Suprapubic skin (tissue), 4 donors: Measurements from ENCODE around the gene CRELD1. TPM values are rescaled to one million over a fixed set of nuclear protein-coding genes. Genes with fewer than 3 reads are reported as not detected.
A peak's percentile ranks its signal among the peaks of the same experiment; 100 is the strongest.

Source experiments
- DNase-seq, 2 donors: peaks; one replicate each; pipeline ENCODE4 v3.0.0-alpha.2; 2019; ENCODE audit warnings: low spot score in 2 of 2
- H3K27ac ChIP-seq: fragments of 200-600 bp; sonication (generic); one replicate; pipeline ENCODE4 v1.5.1; 2019
- H3K27me3 ChIP-seq: fragments of 200-600 bp; sonication (generic); one replicate; pipeline ENCODE4 v1.5.1; 2019
- H3K36me3 ChIP-seq: fragments of 200-600 bp; sonication (generic); one replicate; pipeline ENCODE4 v1.5.1; 2019
- H3K4me1 ChIP-seq: fragments of 200-600 bp; sonication (generic); one replicate; pipeline ENCODE4 v1.5.1; 2019
- H3K4me3 ChIP-seq: fragments of 200-600 bp; sonication (generic); one replicate; pipeline ENCODE4 v1.5.1; 2019; ENCODE audit warnings: mild to moderate bottlenecking
- H3K9me3 ChIP-seq: fragments of 200-600 bp; sonication (generic); one replicate; pipeline ENCODE4 v1.5.1; 2019
- CTCF ChIP-seq, 2 donors: fragments of 200-600 bp in 1 of 2; fragments of 450-650 bp in 1 of 2; sonication (generic) in 1 of 2; IDR thresholded peaks; one replicate each; pipeline ENCODE4 v1.5.1; 2016 to 2019; ENCODE audit warnings: antibody characterized with exemption in 2 of 2, mild to moderate bottlenecking in 1 of 2, moderate library complexity in 1 of 2
- EP300 ChIP-seq: sonication (generic); formaldehyde crosslinking; IDR thresholded peaks from one replicate; pipeline ENCODE4 v1.6.1; 2017; ENCODE audit warnings: antibody characterized with exemption
- POLR2A ChIP-seq, 2 donors: fragments of 450-650 bp; IDR thresholded peaks; one replicate each; pipeline ENCODE4 v1.6.1; 2017; ENCODE audit warnings: antibody characterized with exemption in 2 of 2, mild to moderate bottlenecking in 2 of 2, moderate library complexity in 2 of 2
- POLR2AphosphoS5 ChIP-seq, 3 donors: sonication (generic); formaldehyde crosslinking; IDR thresholded peaks; one replicate each; pipeline ENCODE4 v1.6.1; 2017; ENCODE audit warnings: antibody characterized with exemption in 3 of 3
- WGBS: methylation state at CpG from one replicate; pipeline ENCODE4 v1.1.5; 2018; 5-methylcytosine and 5-hydroxymethylcytosine counted together
- total RNA-seq, 4 donors: library from RNA; depleted of rRNA; stranded (reverse); fragments of >200 nt; gene quantifications; one replicate each; pipeline ENCODE4 v1.1.0, GENCODE V29; 2016

CRELD1 gene
- total RNA-seq, 4 donors from 2014 or later, result 18.9 to 46.7 (median 26.0) TPM

GRCh38 chr3:9916734-9917680 is 16.6 kb upstream of the CRELD1 start, which contains the start of gene IL17RC:
IL17RC (plus strand) TSS chr3:9917098; CDS start chr3:9917316, 218 bp downstream.
- Histone ChIP-seq H3K4me1 (peaks cover 61% of the 10 kb centered on the region), H3K36me3 (no peaks in the 10 kb centered on the region), H3K27ac (peak within 1 kb of the TSS; percentile 92), H3K4me3 (peak within 1 kb of the TSS; percentile 62), H3K9me3 (no peaks in the 10 kb centered on the region), H3K27me3 (no peaks in the 10 kb centered on the region)
- peak; percentile 94 for DNase-seq
- WGBS, result 28% methylated on average over 7 of the region's 19 CpGs
- TF ChIP-seq POLR2AphosphoS5 (IDR thresholded peaks at IDR 0.05) (no peak), EP300 (no peak), POLR2A (IDR thresholded peaks at IDR 0.05) (no peak), CTCF (IDR thresholded peaks at IDR 0.05) (no peak)

- Histone ChIP-seq H3K27ac (peak overlapping the region; percentile 92), H3K4me3 (peak overlapping the region; percentile 62), H3K9me3 (no peaks in the 10 kb centered on the region), H3K36me3 (no peaks in the 10 kb centered on the region), H3K27me3 (no peaks in the 10 kb centered on the region), H3K4me1 (peaks cover 53% of the 10 kb centered on the region)
- WGBS, result no CpG with 5 or more reads among the region's 10 CpGs
- DNase-seq, result no peak
- no peak for TF ChIP-seq CTCF (IDR thresholded peaks at IDR 0.05)
- no peak for TF ChIP-seq POLR2AphosphoS5 (IDR thresholded peaks at IDR 0.05)
- TF ChIP-seq EP300, result no peak
- no peak for TF ChIP-seq POLR2A (IDR thresholded peaks at IDR 0.05)
These were observed 15.8 kb upstream of the CRELD1 start for GRCh38 chr3:9917820-9918219.

GRCh38 chr3:9918261-9919038 is 15.2 kb upstream of the CRELD1 start:
- H3K27me3 ChIP-seq, result no peaks in the 10 kb centered on the region
- H3K4me3 ChIP-seq, result peak overlapping the region; percentile 62
- H3K4me1 ChIP-seq, result peaks cover 47% of the 10 kb centered on the region
- no peak overlapping the region for H3K27ac ChIP-seq
- TF ChIP-seq CTCF (IDR thresholded peaks at IDR 0.05) (no peak), POLR2AphosphoS5 (IDR thresholded peaks at IDR 0.05) (no peak), EP300 (no peak), POLR2A (IDR thresholded peaks at IDR 0.05) (no peak)
- no peaks in the 10 kb centered on the region for H3K36me3 ChIP-seq
- no peaks in the 10 kb centered on the region for H3K9me3 ChIP-seq
- WGBS, result 92% methylated on average over 7 of the region's 8 CpGs
- no peak for DNase-seq

GRCh38 chr3:9928158-9928557 is 5.5 kb upstream of the CRELD1 start:
- DNase-seq, result no peak
- H3K27me3 ChIP-seq, result no peaks in the 10 kb centered on the region
- WGBS, result 95% methylated on average over 22 of the region's 23 CpGs
- TF ChIP-seq POLR2AphosphoS5 (IDR thresholded peaks at IDR 0.05) (no peak), CTCF (IDR thresholded peaks at IDR 0.05) (no peak), EP300 (no peak), POLR2A (IDR thresholded peaks at IDR 0.05) (no peak)
- no peak overlapping the region for H3K27ac ChIP-seq
- H3K9me3 ChIP-seq, result no peaks in the 10 kb centered on the region
- no peak overlapping the region for H3K4me3 ChIP-seq
- peaks cover 9% of the 10 kb centered on the region for H3K4me1 ChIP-seq
- H3K36me3 ChIP-seq, result peaks cover 56% of the 10 kb centered on the region
